Mucosa of descending colon (tissue), 3 donors: ENCODE data around the gene LEF1. TPM values are rescaled to one million over a fixed set of nuclear protein-coding genes. Genes with fewer than 3 reads are reported as not detected.

Experiments used
- ATAC-seq: fragments of 200-7000 bp; cut with Tn5 transposase; one replicate; pipeline ENCODE4 v1.9.1; 2020; ENCODE audit warnings: mild to moderate bottlenecking, moderate library complexity
- DNase-seq, 3 donors: peaks; one replicate each; pipeline ENCODE4 v3.0.0-alpha.2; 2020
- H3K36me3 ChIP-seq: fragments of 200-600 bp; one replicate; pipeline ENCODE4 v1.8.0; 2021; ENCODE audit warnings: low read depth, mild to moderate bottlenecking
- H3K4me1 ChIP-seq: fragments of 200-600 bp; one replicate; pipeline ENCODE4 v1.8.0; 2021; ENCODE audit warnings: low read depth, mild to moderate bottlenecking
- H3K4me3 ChIP-seq: fragments of 200-600 bp; one replicate; pipeline ENCODE4 v1.8.0; 2021; ENCODE audit warnings: mild to moderate bottlenecking
- H3K9me3 ChIP-seq: fragments of 200-600 bp; one replicate; pipeline ENCODE4 v1.8.0; 2021; ENCODE audit warnings: mild to moderate bottlenecking
- CTCF ChIP-seq: fragments of 200-600 bp; IDR thresholded peaks from one replicate; pipeline ENCODE4 v1.8.0; 2022; ENCODE audit warnings: antibody characterized with exemption, mild to moderate bottlenecking
- intact Hi-C, 2 donors: fragments of 100-400 bp; cut with DNase I in 1 of 2; cut with micrococcal nuclease in 1 of 2; formaldehyde crosslinking; loops; one replicate each; pipeline versions ENCODE4 v1.11.0 to v1.11.1; 2022; cut with DNase I, micrococcal nuclease
- total RNA-seq, 3 donors: library from RNA; stranded (reverse); fragmentation: NEBNext Ultra II Directional in 2 of 3; extraction: Animal tissue kit (Norgen Biotek cat#: 25700) in 2 of 3; gene quantifications; one replicate each; pipeline versions ENCODE4 v1.2.1 to v1.2.4, GENCODE V29; 2021 to 2023
- donor health status: DM: no; HTN: no; CAD: no; lungs with moderate emphysema.
- donor health status: DM: no; HTN: no; CAD: no.
- donor health status: DM: no; HTN: yes; CAD: no.

The LEF1 gene
- total RNA-seq, 3 donors from 2014 or later, result 2.2 to 3.9 (median 2.5) TPM

- no peak for TF ChIP-seq CTCF
- Histone ChIP-seq H3K9me3 (no peaks in the 10 kb centered on the region), H3K4me3 (no peak overlapping the region), H3K36me3 (no peaks in the 10 kb centered on the region), H3K4me1 (no peaks in the 10 kb centered on the region)
- intact Hi-C loops, result no loop called here
- ATAC-seq, result peak; percentile 56
- no peak for DNase-seq
These were observed 60.9 kb downstream of the LEF1 start for GRCh38 chr4:108107729-108108382.

- TF ChIP-seq CTCF, result no peak
- intact Hi-C loops, result no loop called here
- ATAC-seq, result no peak
- no peak overlapping the region for H3K4me3 ChIP-seq
- no peaks in the 10 kb centered on the region for H3K9me3 ChIP-seq
- no peaks in the 10 kb centered on the region for H3K36me3 ChIP-seq
- no peaks in the 10 kb centered on the region for H3K4me1 ChIP-seq
- no peak for DNase-seq
These were observed 61.6 kb downstream of the LEF1 start for GRCh38 chr4:108107101-108107500.

GRCh38 chr4:108106186-108106585 lies 62.5 kb downstream of the LEF1 start:
- peak in 1 of 3 donors; percentile 11 for DNase-seq
- peak; percentile 55 for ATAC-seq
- no peak for TF ChIP-seq CTCF
- H3K9me3 ChIP-seq, result no peaks in the 10 kb centered on the region
- H3K4me3 ChIP-seq, result no peak overlapping the region
- no peaks in the 10 kb centered on the region for H3K36me3 ChIP-seq
- intact Hi-C loops, result no loop called here
- no peaks in the 10 kb centered on the region for H3K4me1 ChIP-seq

GRCh38 chr4:108103099-108103862 lies 65.5 kb downstream of the LEF1 start:
- no peak for ATAC-seq
- Histone ChIP-seq H3K36me3 (no peaks in the 10 kb centered on the region), H3K4me3 (no peak overlapping the region), H3K9me3 (no peaks in the 10 kb centered on the region), H3K4me1 (no peaks in the 10 kb centered on the region)
- no peak for DNase-seq
- intact Hi-C loops, result no loop called here
- TF ChIP-seq CTCF, result no peak

- TF ChIP-seq CTCF, result no peak
- H3K36me3 ChIP-seq, result no peaks in the 10 kb centered on the region
- no peaks in the 10 kb centered on the region for H3K9me3 ChIP-seq
- ATAC-seq (no peak), DNase-seq (no peak)
- H3K4me1 ChIP-seq, result no peaks in the 10 kb centered on the region
- intact Hi-C loops, result no loop called here
- no peak overlapping the region for H3K4me3 ChIP-seq
These were observed 67.9 kb downstream of the LEF1 start for GRCh38 chr4:108100827-108101226.
